ENCODE measurements around the gene UPF1. TPM values are rescaled to one million over a fixed set of nuclear protein-coding genes. Genes with fewer than 3 reads are reported as not detected.

The UPF1 gene
- total RNA-seq, 3 donors from 2014 or later, result 59.8 to 83.6 (median 75.2) TPM

GRCh38 chr19:18903156-18904037 is 71.6 kb downstream of the UPF1 start:
- Histone ChIP-seq H3K4me3 (no peak overlapping the region), H3K36me3 (no peaks in the 10 kb centered on the region), H3K4me1 (no peaks in the 10 kb centered on the region), H3K9me3 (no peaks in the 10 kb centered on the region), H3K27me3 (no peaks in the 10 kb centered on the region), H3K27ac (no peak overlapping the region)
- intact Hi-C loops (cut with DNase I; ENCODE audit: low total_unique reads), result no loop called here
- no peak for DNase-seq (ENCODE audit: low spot score in 2 of 2)
- TF ChIP-seq POLR2AphosphoS5 (IDR thresholded peaks at IDR 0.05) (no peak), CTCF (IDR thresholded peaks at IDR 0.05) (no peak), POLR2A (IDR thresholded peaks at IDR 0.05) (no peak)

GRCh38 chr19:18904334-18905057 is 72.7 kb downstream of the UPF1 start:
- Histone ChIP-seq H3K9me3 (no peaks in the 10 kb centered on the region), H3K27ac (no peak overlapping the region), H3K36me3 (no peaks in the 10 kb centered on the region), H3K4me3 (no peak overlapping the region), H3K27me3 (no peaks in the 10 kb centered on the region), H3K4me1 (no peaks in the 10 kb centered on the region)
- intact Hi-C loops (cut with DNase I; ENCODE audit: low total_unique reads), result no loop called here
- DNase-seq (ENCODE audit: low spot score in 2 of 2), result no peak
- TF ChIP-seq POLR2A (IDR thresholded peaks at IDR 0.05), result no peak
- no peak for TF ChIP-seq CTCF (IDR thresholded peaks at IDR 0.05)
- TF ChIP-seq POLR2AphosphoS5 (IDR thresholded peaks at IDR 0.05), result no peak

- Histone ChIP-seq H3K27me3 (no peaks in the 10 kb centered on the region), H3K27ac (no peak overlapping the region), H3K36me3 (no peaks in the 10 kb centered on the region), H3K4me1 (no peaks in the 10 kb centered on the region), H3K4me3 (no peak overlapping the region), H3K9me3 (no peaks in the 10 kb centered on the region)
- TF ChIP-seq CTCF (IDR thresholded peaks at IDR 0.05), result no peak
- TF ChIP-seq POLR2AphosphoS5 (IDR thresholded peaks at IDR 0.05), result no peak
- no peak for TF ChIP-seq POLR2A (IDR thresholded peaks at IDR 0.05)
- DNase-seq (ENCODE audit: low spot score in 2 of 2), result no peak
- intact Hi-C loops (cut with DNase I; ENCODE audit: low total_unique reads), result no loop called here
Measured at GRCh38 chr19:18905058-18905456, 73.3 kb downstream of the UPF1 start.

GRCh38 chr19:18905513-18906236 is 73.9 kb downstream of the UPF1 start:
- DNase-seq (ENCODE audit: low spot score in 2 of 2), result no peak
- intact Hi-C loops (cut with DNase I; ENCODE audit: low total_unique reads), result loop anchor here (1.0 kb wide), 1 partner anchor 86 kb away; no protein-coding TSS in a partner anchor
- H3K36me3 ChIP-seq, result no peaks in the 10 kb centered on the region
- H3K27me3 ChIP-seq, result no peaks in the 10 kb centered on the region
- H3K4me3 ChIP-seq, result no peak overlapping the region
- TF ChIP-seq POLR2A (IDR thresholded peaks at IDR 0.05) (no peak), POLR2AphosphoS5 (IDR thresholded peaks at IDR 0.05) (no peak), CTCF (IDR thresholded peaks at IDR 0.05) (no peak)
- no peak overlapping the region for H3K27ac ChIP-seq
- no peaks in the 10 kb centered on the region for H3K4me1 ChIP-seq
- H3K9me3 ChIP-seq, result no peaks in the 10 kb centered on the region
